WI38 (cell line): ENCODE results near the gene CDX1.

Experiments
- H3K4me3 ChIP-seq: 2 replicates; pipeline ENCODE4 v1.5.1; 2011; ENCODE audit warnings: low read depth, mild to moderate bottlenecking, control low read depth, low read length
- CTCF ChIP-seq: IDR thresholded peaks from 2 replicates; pipeline ENCODE4 v1.5.1; 2012; ENCODE audit warnings: low read depth, mild to moderate bottlenecking, control low read depth, low read length

CDX1 gene

GRCh38 chr5:150143350-150144245, 23.0 kb upstream of the CDX1 start:
- peak overlapping the region; percentile 27 for H3K4me3 ChIP-seq

GRCh38 chr5:150144246-150144801, 22.3 kb upstream of the CDX1 start:
- H3K4me3 ChIP-seq, result no peak overlapping the region; the same call in 1 of the 2 replicates
- TF ChIP-seq CTCF, result no peak

More at GRCh38 chr5:150143350-150144245, 23.0 kb upstream of the CDX1 start:
- TF ChIP-seq CTCF, result no peak

GRCh38 chr5:150144879-150145278, 21.7 kb upstream of the CDX1 start:
- no peak overlapping the region for H3K4me3 ChIP-seq
- TF ChIP-seq CTCF, result no peak

- H3K4me3 ChIP-seq, result no peak overlapping the region
- TF ChIP-seq CTCF, result no peak
Observed at GRCh38 chr5:150146235-150146634, 20.3 kb upstream of the CDX1 start.

GRCh38 chr5:150146862-150147601, 19.5 kb upstream of the CDX1 start:
- TF ChIP-seq CTCF, result no peak
- no peak overlapping the region for H3K4me3 ChIP-seq

GRCh38 chr5:150147670-150148069, 18.9 kb upstream of the CDX1 start:
- TF ChIP-seq CTCF, result no peak
- H3K4me3 ChIP-seq, result no peak overlapping the region
